HG03064 (cell line): ENCODE data around the gene ADPRHL1.

Experiments
- ATAC-seq: cut with Tn5 transposase; IDR thresholded peaks from one replicate; pipeline ENCODE4 v1.9.1; 2021; ENCODE audit warnings: low read depth; ENCODE audit not compliant: unreplicated experiment

Gene ADPRHL1

GRCh38 chr13:113418722-113419049, 34.6 kb downstream of the ADPRHL1 start:
- ATAC-seq, result no peak

GRCh38 chr13:113417836-113418721, 35.2 kb downstream of the ADPRHL1 start:
- ATAC-seq, result no peak

GRCh38 chr13:113417008-113417751, 36.1 kb downstream of the ADPRHL1 start:
- ATAC-seq, result no peak

- no peak for ATAC-seq
Observed at GRCh38 chr13:113415825-113416224, 37.5 kb downstream of the ADPRHL1 start.

GRCh38 chr13:113415032-113415431, 38.3 kb downstream of the ADPRHL1 start:
- ATAC-seq, result no peak

- no peak for ATAC-seq
Observed at GRCh38 chr13:113414335-113414734, 39.0 kb downstream of the ADPRHL1 start.

- no peak for ATAC-seq
Observed at GRCh38 chr13:113413898-113414282, 39.4 kb downstream of the ADPRHL1 start.

GRCh38 chr13:113413178-113413897, 40.0 kb downstream of the ADPRHL1 start:
- ATAC-seq, result no peak

GRCh38 chr13:113412440-113412839, 40.8 kb downstream of the ADPRHL1 start:
- no peak for ATAC-seq

- no peak for ATAC-seq
Observed at GRCh38 chr13:113411216-113412023, 41.9 kb downstream of the ADPRHL1 start.

- ATAC-seq, result no peak
Observed at GRCh38 chr13:113410472-113411201, 42.7 kb downstream of the ADPRHL1 start.

- no peak for ATAC-seq
Observed at GRCh38 chr13:113408562-113408961, 44.7 kb downstream of the ADPRHL1 start.

- no peak for ATAC-seq
Observed at GRCh38 chr13:113407531-113408393, 45.5 kb downstream of the ADPRHL1 start.

GRCh38 chr13:113407103-113407530, 46.2 kb downstream of the ADPRHL1 start:
- no peak for ATAC-seq

- no peak for ATAC-seq
Observed at GRCh38 chr13:113406321-113407102, 46.8 kb downstream of the ADPRHL1 start.

- ATAC-seq, result no peak
Observed at GRCh38 chr13:113405481-113406300, 47.6 kb downstream of the ADPRHL1 start.
